DOHH2 (cell line): ENCODE data around the gene SLC6A17.

Experiments
- H3F3A ChIP-seq: fragments of 200-600 bp; sonication (generic), shearing (Covaris generic); 2 replicates; pipeline ENCODE4 v1.6.0; 2016; ENCODE audit warnings: antibody characterized with exemption, mild to moderate bottlenecking; ENCODE audit not compliant: control insufficient read depth, insufficient read depth
- H3K27ac ChIP-seq: fragments of 200-600 bp; sonication (generic); 2 replicates; pipeline ENCODE4 v1.5.1; 2014; ENCODE audit warnings: low read depth, mild to moderate bottlenecking, low read length, moderate library complexity
- H3K27me3 ChIP-seq: fragments of 200-600 bp; sonication (generic); 2 replicates; pipeline ENCODE4 v1.6.1; 2014; ENCODE audit warnings: mild to moderate bottlenecking, low read length, mixed read lengths; ENCODE audit not compliant: control insufficient read depth
- H3K36me3 ChIP-seq: fragments of 200-600 bp; sonication (generic); 2 replicates; pipeline ENCODE4 v1.6.1; 2014; ENCODE audit warnings: mild to moderate bottlenecking, low read length, moderate library complexity, mixed read lengths; ENCODE audit not compliant: control insufficient read depth
- H3K4me1 ChIP-seq: fragments of 200-600 bp; sonication (generic); 2 replicates; pipeline ENCODE4 v1.6.1; 2014; ENCODE audit warnings: mild to moderate bottlenecking, low read length, mixed read lengths; ENCODE audit not compliant: control insufficient read depth
- H3K4me2 ChIP-seq: fragments of 200-600 bp; sonication (generic); 2 replicates; pipeline ENCODE4 v1.6.0; 2014; ENCODE audit warnings: mild to moderate bottlenecking, low read length, moderate library complexity
- H3K4me3 ChIP-seq: fragments of 200-600 bp; sonication (generic); 2 replicates; pipeline ENCODE4 v1.5.1; 2014; ENCODE audit warnings: mild to moderate bottlenecking, low read length, mixed read lengths
- H3K79me2 ChIP-seq: fragments of 200-600 bp; sonication (generic); 2 replicates; pipeline ENCODE4 v1.6.1; 2014; ENCODE audit warnings: mild to moderate bottlenecking, low read length, mixed read lengths; ENCODE audit not compliant: control insufficient read depth
- H3K9me2 ChIP-seq: fragments of 200-600 bp; sonication (generic); replicated peaks from 2 replicates; pipeline ENCODE4 v1.6.1; 2014; ENCODE audit warnings: mild to moderate bottlenecking, low read length, mixed read lengths; ENCODE audit not compliant: control insufficient read depth
- H3K9me3 ChIP-seq: fragments of 200-600 bp; sonication (generic); 2 replicates; pipeline ENCODE4 v1.6.1; 2014; ENCODE audit warnings: antibody characterized with exemption, low read length, mixed read lengths; ENCODE audit not compliant: control insufficient read depth, insufficient read depth
- H4K20me1 ChIP-seq: fragments of 200-600 bp; sonication (generic); 2 replicates; pipeline ENCODE4 v1.6.0; 2014; ENCODE audit warnings: low read depth, mild to moderate bottlenecking, antibody characterized with exemption, low read length, moderate library complexity; ENCODE audit not compliant: control insufficient read depth, insufficient read depth
- CTCF ChIP-seq: fragments of 200-600 bp; sonication (generic); IDR thresholded peaks from one replicate; pipeline ENCODE4 v1.5.1; 2014; ENCODE audit warnings: antibody characterized with exemption, mild to moderate bottlenecking, low read depth, low read length; ENCODE audit not compliant: poor library complexity, severe bottlenecking
- EZH2phosphoT487 ChIP-seq: fragments of 200-600 bp; sonication (generic); IDR thresholded peaks from 2 replicates; pipeline ENCODE4 v1.6.1; 2017; ENCODE audit warnings: borderline replicate concordance, mild to moderate bottlenecking, antibody characterized with exemption, low read length, moderate library complexity, mixed read lengths

Gene SLC6A17

GRCh38 chr1:110201157-110201825, 51.0 kb downstream of the SLC6A17 start:
- Histone ChIP-seq H3K27me3 (no peaks in the 10 kb centered on the region), H4K20me1 (no peaks in the 10 kb centered on the region), H3K9me2 (no peaks in the 10 kb centered on the region), H3K4me2 (no peak overlapping the region), H3F3A (no peaks in the 10 kb centered on the region), H3K79me2 (no peaks in the 10 kb centered on the region), H3K27ac (no peak overlapping the region), H3K4me1 (peaks cover 16% of the 10 kb centered on the region), H3K36me3 (no peaks in the 10 kb centered on the region), H3K9me3 (no peaks in the 10 kb centered on the region), H3K4me3 (no peak overlapping the region)
- TF ChIP-seq EZH2phosphoT487 (no peak), CTCF (no peak)

- Histone ChIP-seq H3K9me3 (no peaks in the 10 kb centered on the region), H3K27me3 (no peaks in the 10 kb centered on the region), H3K36me3 (no peaks in the 10 kb centered on the region), H3K4me2 (no peak overlapping the region), H3K79me2 (no peaks in the 10 kb centered on the region), H4K20me1 (no peaks in the 10 kb centered on the region), H3K9me2 (no peaks in the 10 kb centered on the region), H3K27ac (no peak overlapping the region), H3F3A (no peaks in the 10 kb centered on the region), H3K4me3 (no peak overlapping the region), H3K4me1 (peaks cover 19% of the 10 kb centered on the region)
- peak; percentile 77 for TF ChIP-seq CTCF
- no peak for TF ChIP-seq EZH2phosphoT487
Measured at GRCh38 chr1:110203021-110203661, 52.8 kb downstream of the SLC6A17 start.

DNA sequence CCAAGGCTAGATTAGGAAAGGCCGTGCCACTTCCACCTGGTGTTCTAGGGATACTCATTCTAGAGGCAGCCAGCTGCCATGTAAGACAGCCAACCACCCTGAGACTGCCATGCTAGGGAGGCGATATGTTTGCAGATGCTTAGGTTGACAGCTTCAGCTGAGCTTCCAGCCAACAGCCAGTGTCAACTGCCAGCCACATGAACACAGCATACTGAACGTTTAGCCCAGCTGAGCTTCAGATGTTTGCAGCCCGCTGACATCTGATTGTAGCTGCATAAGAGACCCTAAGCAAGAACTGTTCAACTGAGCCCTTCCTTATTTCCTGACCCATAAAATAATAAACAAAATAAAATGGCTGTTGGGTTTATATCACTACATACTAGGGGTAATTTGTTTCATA, 54.9 kb downstream of the SLC6A17 start:
- H3K9me2 ChIP-seq = no peaks in the 10 kb centered on the region

More for the DNA sequence above, 54.9 kb downstream of the SLC6A17 start:
- H3K4me1 ChIP-seq = peaks cover 30% of the 10 kb centered on the region
- H3K9me3 ChIP-seq = no peaks in the 10 kb centered on the region
- peaks cover 6% of the 10 kb centered on the region for H3F3A ChIP-seq
- H3K79me2 ChIP-seq = no peaks in the 10 kb centered on the region
- no peak overlapping the region for H3K4me2 ChIP-seq
- H3K4me3 ChIP-seq = no peak overlapping the region
- no peaks in the 10 kb centered on the region for H3K36me3 ChIP-seq
- no peaks in the 10 kb centered on the region for H4K20me1 ChIP-seq
- TF ChIP-seq CTCF = no peak
- TF ChIP-seq EZH2phosphoT487 = no peak
- no peaks in the 10 kb centered on the region for H3K27me3 ChIP-seq
- no peak overlapping the region for H3K27ac ChIP-seq
